WTC11 (cell line): ENCODE measurements around the gene ELP2.

Source experiments
- ESRRA ChIP-seq: sonication (generic); formaldehyde crosslinking; IDR thresholded peaks from 2 replicates; pipeline ENCODE4 v1.8.1; 2022; ENCODE audit warnings: mild to moderate bottlenecking, missing genetic modification reagents, borderline replicate concordance
- ETV6 ChIP-seq: sonication (generic); formaldehyde crosslinking; IDR thresholded peaks from 2 replicates; pipeline ENCODE4 v1.8.1; 2022; ENCODE audit warnings: mild to moderate bottlenecking, missing genetic modification reagents
- FOXP1 ChIP-seq: sonication (generic); formaldehyde crosslinking; IDR thresholded peaks from 2 replicates; pipeline ENCODE4 v1.8.0; 2022; ENCODE audit warnings: missing genetic modification reagents, mild to moderate bottlenecking, moderate library complexity, borderline replicate concordance
- TEAD4 ChIP-seq: sonication (generic); formaldehyde crosslinking; IDR thresholded peaks from 2 replicates; pipeline ENCODE4 v1.8.0; 2022; ENCODE audit warnings: mild to moderate bottlenecking, missing genetic modification reagents
- ZBTB21 ChIP-seq: sonication (generic); formaldehyde crosslinking; IDR thresholded peaks from 2 replicates; pipeline ENCODE4 v1.8.1; 2023; ENCODE audit warnings: mild to moderate bottlenecking, missing genetic modification reagents, borderline replicate concordance
- ZNF263 ChIP-seq: sonication (generic); formaldehyde crosslinking; IDR thresholded peaks from 2 replicates; pipeline ENCODE4 v1.8.1; 2022; ENCODE audit warnings: low read depth, mild to moderate bottlenecking, moderate library complexity, missing genetic modification reagents
- ZNF416 ChIP-seq: fragments of 250-450 bp; sonication (Bioruptor Pico); IDR thresholded peaks from 2 replicates; pipeline ENCODE4 v1.9.0; 2021; ENCODE audit warnings: mild to moderate bottlenecking, inconsistent platforms
- TF ChIP-seq, protein P1 (sequence below): fragments of 200-600 bp; IDR thresholded peaks from 2 replicates; pipeline ENCODE4 v1.8.0; 2022; ENCODE audit warnings: antibody characterized with exemption
- TF ChIP-seq, protein P2 (sequence below): sonication (generic); formaldehyde crosslinking; IDR thresholded peaks from 2 replicates; pipeline ENCODE4 v1.8.1; 2023; ENCODE audit warnings: mild to moderate bottlenecking, missing genetic modification reagents, moderate library complexity
- TF ChIP-seq, protein P3 (sequence below): sonication (generic); formaldehyde crosslinking; IDR thresholded peaks from 2 replicates; pipeline ENCODE4 v1.8.0; 2023; ENCODE audit warnings: mild to moderate bottlenecking, missing genetic modification reagents
- TF ChIP-seq, protein P4 (sequence below): sonication (generic); formaldehyde crosslinking; IDR thresholded peaks from 2 replicates; pipeline ENCODE4 v1.8.1; 2022; ENCODE audit warnings: low read depth, mild to moderate bottlenecking, moderate library complexity, missing genetic modification reagents, borderline replicate concordance
- TF ChIP-seq, protein P5 (sequence below): sonication (generic); formaldehyde crosslinking; IDR thresholded peaks from 2 replicates; pipeline ENCODE4 v1.8.0; 2022; ENCODE audit warnings: mild to moderate bottlenecking, missing genetic modification reagents
- TF ChIP-seq, protein P6 (sequence below): fragments of 250-450 bp; sonication (Bioruptor Pico); IDR thresholded peaks from 2 replicates; pipeline ENCODE4 v1.9.0; 2021; ENCODE audit warnings: mild to moderate bottlenecking

DNA sequence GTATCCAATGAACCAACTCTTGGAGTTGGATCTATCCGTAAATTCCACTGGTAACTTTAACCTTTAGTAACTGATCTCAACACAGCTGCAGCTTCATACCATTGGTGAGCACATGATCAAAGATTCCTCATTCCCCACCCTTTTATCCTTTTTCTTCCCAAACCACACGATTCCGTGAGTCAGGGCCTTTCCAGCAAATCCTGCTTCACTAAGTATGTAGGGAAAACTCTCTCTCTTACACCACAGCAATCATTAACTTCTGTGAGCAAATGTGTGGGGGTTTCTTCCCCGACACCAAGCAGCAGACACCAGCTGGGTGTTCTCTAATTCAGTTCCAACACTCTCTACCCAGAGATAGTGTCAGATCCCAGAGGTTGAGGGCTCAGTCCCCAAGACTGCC lies 23.5 kb downstream of the ELP2 start:
- TF ChIP-seq, protein P1, sequence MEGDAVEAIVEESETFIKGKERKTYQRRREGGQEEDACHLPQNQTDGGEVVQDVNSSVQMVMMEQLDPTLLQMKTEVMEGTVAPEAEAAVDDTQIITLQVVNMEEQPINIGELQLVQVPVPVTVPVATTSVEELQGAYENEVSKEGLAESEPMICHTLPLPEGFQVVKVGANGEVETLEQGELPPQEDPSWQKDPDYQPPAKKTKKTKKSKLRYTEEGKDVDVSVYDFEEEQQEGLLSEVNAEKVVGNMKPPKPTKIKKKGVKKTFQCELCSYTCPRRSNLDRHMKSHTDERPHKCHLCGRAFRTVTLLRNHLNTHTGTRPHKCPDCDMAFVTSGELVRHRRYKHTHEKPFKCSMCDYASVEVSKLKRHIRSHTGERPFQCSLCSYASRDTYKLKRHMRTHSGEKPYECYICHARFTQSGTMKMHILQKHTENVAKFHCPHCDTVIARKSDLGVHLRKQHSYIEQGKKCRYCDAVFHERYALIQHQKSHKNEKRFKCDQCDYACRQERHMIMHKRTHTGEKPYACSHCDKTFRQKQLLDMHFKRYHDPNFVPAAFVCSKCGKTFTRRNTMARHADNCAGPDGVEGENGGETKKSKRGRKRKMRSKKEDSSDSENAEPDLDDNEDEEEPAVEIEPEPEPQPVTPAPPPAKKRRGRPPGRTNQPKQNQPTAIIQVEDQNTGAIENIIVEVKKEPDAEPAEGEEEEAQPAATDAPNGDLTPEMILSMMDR, result no peak
- TF ChIP-seq FOXP1, result no peak
- no peak for TF ChIP-seq ZNF263
- no peak for TF ChIP-seq TEAD4
- no peak for TF ChIP-seq ETV6 (CRISPR knock-in tag)
- no peak for TF ChIP-seq ESRRA (CRISPR knock-in tag)
- TF ChIP-seq, protein P2, sequence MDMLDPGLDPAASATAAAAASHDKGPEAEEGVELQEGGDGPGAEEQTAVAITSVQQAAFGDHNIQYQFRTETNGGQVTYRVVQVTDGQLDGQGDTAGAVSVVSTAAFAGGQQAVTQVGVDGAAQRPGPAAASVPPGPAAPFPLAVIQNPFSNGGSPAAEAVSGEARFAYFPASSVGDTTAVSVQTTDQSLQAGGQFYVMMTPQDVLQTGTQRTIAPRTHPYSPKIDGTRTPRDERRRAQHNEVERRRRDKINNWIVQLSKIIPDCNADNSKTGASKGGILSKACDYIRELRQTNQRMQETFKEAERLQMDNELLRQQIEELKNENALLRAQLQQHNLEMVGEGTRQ (CRISPR knock-in tag), result no peak
- TF ChIP-seq, protein P3, sequence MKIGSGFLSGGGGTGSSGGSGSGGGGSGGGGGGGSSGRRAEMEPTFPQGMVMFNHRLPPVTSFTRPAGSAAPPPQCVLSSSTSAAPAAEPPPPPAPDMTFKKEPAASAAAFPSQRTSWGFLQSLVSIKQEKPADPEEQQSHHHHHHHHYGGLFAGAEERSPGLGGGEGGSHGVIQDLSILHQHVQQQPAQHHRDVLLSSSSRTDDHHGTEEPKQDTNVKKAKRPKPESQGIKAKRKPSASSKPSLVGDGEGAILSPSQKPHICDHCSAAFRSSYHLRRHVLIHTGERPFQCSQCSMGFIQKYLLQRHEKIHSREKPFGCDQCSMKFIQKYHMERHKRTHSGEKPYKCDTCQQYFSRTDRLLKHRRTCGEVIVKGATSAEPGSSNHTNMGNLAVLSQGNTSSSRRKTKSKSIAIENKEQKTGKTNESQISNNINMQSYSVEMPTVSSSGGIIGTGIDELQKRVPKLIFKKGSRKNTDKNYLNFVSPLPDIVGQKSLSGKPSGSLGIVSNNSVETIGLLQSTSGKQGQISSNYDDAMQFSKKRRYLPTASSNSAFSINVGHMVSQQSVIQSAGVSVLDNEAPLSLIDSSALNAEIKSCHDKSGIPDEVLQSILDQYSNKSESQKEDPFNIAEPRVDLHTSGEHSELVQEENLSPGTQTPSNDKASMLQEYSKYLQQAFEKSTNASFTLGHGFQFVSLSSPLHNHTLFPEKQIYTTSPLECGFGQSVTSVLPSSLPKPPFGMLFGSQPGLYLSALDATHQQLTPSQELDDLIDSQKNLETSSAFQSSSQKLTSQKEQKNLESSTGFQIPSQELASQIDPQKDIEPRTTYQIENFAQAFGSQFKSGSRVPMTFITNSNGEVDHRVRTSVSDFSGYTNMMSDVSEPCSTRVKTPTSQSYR (CRISPR knock-in tag), result no peak
- TF ChIP-seq ZBTB21, result no peak
- TF ChIP-seq, protein P4, sequence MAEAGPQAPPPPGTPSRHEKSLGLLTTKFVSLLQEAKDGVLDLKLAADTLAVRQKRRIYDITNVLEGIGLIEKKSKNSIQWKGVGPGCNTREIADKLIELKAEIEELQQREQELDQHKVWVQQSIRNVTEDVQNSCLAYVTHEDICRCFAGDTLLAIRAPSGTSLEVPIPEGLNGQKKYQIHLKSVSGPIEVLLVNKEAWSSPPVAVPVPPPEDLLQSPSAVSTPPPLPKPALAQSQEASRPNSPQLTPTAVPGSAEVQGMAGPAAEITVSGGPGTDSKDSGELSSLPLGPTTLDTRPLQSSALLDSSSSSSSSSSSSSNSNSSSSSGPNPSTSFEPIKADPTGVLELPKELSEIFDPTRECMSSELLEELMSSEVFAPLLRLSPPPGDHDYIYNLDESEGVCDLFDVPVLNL (CRISPR knock-in tag), result no peak
- no peak for TF ChIP-seq ZNF416 (CRISPR knock-in tag)
- TF ChIP-seq, protein P5, sequence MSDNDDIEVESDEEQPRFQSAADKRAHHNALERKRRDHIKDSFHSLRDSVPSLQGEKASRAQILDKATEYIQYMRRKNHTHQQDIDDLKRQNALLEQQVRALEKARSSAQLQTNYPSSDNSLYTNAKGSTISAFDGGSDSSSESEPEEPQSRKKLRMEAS, result no peak
- TF ChIP-seq, protein P6, sequence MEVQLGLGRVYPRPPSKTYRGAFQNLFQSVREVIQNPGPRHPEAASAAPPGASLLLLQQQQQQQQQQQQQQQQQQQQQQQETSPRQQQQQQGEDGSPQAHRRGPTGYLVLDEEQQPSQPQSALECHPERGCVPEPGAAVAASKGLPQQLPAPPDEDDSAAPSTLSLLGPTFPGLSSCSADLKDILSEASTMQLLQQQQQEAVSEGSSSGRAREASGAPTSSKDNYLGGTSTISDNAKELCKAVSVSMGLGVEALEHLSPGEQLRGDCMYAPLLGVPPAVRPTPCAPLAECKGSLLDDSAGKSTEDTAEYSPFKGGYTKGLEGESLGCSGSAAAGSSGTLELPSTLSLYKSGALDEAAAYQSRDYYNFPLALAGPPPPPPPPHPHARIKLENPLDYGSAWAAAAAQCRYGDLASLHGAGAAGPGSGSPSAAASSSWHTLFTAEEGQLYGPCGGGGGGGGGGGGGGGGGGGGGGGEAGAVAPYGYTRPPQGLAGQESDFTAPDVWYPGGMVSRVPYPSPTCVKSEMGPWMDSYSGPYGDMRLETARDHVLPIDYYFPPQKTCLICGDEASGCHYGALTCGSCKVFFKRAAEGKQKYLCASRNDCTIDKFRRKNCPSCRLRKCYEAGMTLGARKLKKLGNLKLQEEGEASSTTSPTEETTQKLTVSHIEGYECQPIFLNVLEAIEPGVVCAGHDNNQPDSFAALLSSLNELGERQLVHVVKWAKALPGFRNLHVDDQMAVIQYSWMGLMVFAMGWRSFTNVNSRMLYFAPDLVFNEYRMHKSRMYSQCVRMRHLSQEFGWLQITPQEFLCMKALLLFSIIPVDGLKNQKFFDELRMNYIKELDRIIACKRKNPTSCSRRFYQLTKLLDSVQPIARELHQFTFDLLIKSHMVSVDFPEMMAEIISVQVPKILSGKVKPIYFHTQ, result no peak
